NCI-H2196 treated with DMSO at 0.1 percent for 48 hours (cell line): ENCODE measurements around the gene RND2.
"Not testable (repeated sequence)": the region's sequence is repeated elsewhere in the genome, so short reads cannot be mapped to it uniquely, and the experiment has no call there.

Source experiments
- DNase-seq: peaks from one replicate; lab custom pipeline; 2025; ENCODE audit not compliant: unreplicated experiment; lab: John Stamatoyannopoulos, UW

Gene RND2, protein sequence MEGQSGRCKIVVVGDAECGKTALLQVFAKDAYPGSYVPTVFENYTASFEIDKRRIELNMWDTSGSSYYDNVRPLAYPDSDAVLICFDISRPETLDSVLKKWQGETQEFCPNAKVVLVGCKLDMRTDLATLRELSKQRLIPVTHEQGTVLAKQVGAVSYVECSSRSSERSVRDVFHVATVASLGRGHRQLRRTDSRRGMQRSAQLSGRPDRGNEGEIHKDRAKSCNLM

GRCh38 chr17:43024407-43025289, at the start of gene RND2:
Gene RND2, plus strand, starts transcription at chr17:43025231. Its CDS starts 117 bp downstream, at chr17:43025348.
- peak; percentile 70 for DNase-seq

DNA sequence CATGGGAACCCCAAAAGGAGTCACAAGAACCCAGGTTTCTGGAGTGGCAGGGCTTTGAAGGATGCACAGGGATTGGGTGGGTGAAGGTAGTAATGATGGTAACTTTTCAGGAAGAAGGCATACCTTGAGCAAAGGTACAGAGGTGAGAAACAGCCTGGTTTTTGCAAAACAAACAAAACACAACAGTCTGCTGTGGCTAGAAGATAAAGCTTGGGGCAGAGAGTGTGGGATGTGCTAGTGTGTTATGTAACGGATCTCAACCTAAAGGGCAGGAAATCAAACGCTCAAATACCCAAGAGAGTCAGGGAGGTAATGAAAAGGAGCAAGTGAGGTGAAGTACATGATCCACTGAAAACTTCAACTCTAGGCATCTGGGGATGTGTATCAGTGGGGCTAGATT, 49.8 kb upstream of the RND2 start:
- DNase-seq: no peak

- not testable (repeated sequence) for DNase-seq
Measured at GRCh38 chr17:42975701-42976100, 49.3 kb upstream of the RND2 start.

DNA sequence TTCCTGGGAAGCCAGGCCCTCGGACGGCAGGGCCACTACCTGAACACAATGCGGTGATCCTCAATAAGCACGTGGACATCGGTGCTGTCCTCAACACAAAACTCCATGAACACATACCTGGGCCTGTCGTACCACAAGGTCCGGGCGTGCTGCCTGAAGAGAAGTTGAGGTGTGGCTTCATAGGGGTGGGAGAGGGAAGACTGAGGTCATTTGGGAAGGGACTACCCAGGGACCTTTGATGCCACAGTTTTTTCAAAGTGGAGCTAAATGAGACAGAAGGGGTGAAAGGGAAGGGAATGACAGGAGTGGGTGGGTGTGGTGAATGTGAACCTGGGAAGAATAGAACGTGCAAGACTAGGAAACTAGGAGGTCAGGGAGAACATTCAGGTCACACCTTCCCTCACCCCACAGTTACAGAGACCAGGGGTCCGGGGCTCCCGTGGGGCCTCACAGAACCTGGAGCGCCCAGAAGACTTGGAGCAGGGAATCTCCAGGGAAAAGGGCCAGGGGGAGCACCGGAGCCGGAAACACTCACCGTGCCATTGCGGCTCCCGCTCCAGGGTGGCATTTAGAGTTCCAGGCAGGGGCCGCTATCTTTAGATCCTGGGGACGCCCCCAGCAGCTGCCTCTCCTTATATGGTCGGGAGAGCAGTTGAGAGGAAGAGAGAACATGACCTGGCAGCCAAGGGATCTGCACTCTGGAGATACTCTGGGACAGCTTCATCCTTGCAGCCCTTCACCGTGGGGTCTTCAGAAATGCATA, 45.3 kb upstream of the RND2 start, which contains the start of gene PTGES3L:
PTGES3L (minus strand) TSS at position 570 of the 763 bp plus-strand sequence; CDS start at position 543, 27 bp downstream.
- peak; percentile 4 for DNase-seq

DNA sequence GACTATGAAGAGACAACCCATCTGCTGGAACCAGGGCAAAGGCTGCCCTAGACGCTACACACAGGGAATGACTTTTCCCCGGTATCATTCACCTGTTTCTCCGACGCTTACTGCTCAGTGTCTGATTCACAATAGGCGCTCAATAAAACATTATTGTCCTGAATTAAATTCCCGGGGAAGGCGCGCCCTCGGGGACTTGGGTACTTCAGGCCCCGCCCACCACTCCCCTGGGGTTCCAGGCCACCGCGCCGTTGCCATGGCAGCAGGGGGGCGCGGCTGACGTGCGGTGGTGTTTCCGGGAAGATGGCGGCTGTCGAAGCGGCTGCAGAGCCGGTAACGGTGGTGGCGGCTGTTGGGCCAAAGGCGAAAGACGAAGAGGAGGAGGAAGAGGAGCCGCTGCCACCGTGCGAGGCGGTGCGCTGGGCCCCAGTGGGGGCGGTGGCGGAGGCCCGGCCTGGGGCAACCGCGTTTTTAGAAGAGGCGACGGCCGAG, 44.7 kb upstream of the RND2 start, which contains the start of gene RUNDC1:
RUNDC1 (plus strand) TSS at position 292 of the 492 bp plus-strand sequence; CDS start at position 304, 12 bp downstream.
- DNase-seq: peak; percentile 32

DNA sequence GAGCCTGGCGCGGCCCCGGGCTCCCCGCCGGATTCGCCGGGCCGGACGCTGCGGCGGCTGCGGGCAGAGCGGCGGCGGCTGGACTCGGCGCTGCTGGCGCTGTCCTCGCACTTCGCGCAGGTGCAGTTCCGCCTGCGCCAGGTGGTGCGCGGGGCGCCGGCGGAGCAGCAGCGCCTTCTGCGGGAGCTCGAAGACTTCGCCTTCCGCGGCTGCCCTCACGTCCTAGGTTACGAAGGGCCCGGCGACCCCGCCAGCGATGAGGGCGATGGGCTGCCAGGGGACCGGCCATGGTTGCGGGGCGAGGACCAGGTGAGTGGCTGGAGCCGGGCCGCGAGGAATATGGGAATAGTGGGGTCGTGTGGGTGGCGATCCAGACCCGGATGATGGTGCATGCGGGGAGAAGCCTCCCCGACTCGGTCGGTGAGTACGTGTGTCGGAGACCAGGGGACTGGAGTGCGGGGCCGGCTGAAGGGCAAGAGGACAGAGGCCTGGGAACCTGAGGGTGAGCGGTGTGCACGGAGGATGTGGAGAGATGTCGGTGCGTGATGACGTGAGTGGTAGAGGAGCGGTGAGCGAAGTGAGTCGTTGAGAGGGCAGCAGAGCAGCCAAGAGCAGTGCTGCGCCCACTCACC, 44.1 kb upstream of the RND2 start:
- no peak for DNase-seq

- DNase-seq: no peak
Measured at GRCh38 chr17:42982266-42982665, 42.8 kb upstream of the RND2 start.

GRCh38 chr17:42985225-42985624, 39.8 kb upstream of the RND2 start:
- no peak for DNase-seq

DNA sequence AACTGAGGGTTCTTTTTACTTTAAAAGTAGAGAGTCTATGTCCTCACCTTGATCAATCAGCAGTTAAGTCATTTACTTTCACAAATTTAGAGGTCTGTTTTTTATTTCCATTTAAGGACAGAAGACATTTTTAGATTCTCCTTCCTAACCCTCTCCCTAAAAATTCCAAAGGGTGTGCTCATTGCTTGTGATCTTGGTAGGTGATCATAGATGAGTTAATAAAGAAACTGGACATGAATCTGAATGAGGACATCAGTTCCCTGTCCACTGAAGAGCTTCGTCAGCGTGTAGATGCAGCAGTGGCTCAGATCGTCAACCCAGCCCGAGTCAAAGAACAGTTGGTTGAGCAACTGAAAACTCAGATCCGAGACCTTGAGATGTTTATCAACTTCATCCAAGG, 35.9 kb upstream of the RND2 start:
- DNase-seq: no peak

DNA sequence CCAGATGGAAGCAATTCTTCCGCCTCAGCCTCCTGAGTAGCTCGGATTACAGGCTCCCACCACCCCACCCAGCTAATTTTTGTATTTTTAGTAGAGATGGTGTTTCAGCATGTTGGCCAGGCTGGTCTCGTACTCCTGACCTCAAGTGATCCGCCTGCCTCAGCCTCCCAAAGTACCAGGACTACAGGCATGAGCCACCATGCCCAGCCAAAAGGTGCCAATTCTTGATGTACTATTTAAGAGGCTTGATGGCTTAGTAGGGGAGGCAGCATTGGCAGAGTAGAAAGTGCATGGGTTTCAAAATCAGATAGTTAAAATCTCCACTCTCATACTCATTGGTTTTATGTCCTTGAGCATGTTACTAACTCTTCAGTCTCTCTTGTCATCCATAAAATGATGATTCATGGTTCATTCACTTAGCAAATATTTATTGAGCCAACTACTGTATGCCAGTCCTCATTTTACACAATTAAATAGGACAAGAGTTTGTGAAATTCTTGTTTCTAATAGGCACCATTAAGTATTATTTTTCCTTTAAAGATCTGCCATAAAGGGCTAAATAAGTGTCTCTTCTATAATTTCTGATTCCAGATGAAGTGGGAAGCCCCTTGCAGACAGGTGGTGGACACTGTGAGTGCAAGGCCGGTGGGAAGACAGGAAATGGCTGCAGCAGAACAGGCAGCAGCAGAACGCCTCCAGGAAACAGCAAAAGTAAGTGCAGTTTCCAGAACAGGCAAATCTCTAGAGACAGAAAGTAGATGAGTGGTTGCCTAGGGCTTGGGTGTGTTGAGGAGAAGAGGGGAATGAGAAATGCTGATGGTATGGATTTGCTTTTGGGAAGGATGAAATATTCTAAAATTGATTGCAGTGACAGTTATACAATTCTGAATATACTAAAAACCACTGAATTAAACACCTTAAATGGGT, 35.0 kb upstream of the RND2 start:
- no peak for DNase-seq

- DNase-seq: no peak
Measured at GRCh38 chr17:42991471-42991870, 33.6 kb upstream of the RND2 start.

DNA sequence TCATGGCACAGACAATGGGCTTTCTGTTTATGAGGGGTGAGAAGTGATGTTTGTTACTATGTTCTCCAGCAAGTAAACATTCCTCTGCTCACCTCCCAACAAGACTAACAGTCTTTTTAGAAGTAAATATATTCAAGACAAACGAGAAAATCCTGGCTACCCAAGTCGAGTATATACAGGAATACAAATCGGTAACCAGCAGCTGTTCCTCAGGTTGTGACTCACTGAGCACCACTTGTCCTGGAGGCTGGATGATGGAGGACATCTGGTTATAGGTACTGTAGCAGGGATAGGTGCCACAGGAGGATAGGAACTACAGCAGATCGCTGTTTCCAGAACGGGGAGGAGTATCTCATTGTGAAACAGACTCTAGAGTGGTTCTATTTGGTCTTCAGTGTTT, 32.2 kb upstream of the RND2 start:
- no peak for DNase-seq

- not testable (repeated sequence) for DNase-seq
Measured at GRCh38 chr17:42993913-42994312, 31.1 kb upstream of the RND2 start.

- DNase-seq: no peak
Measured at GRCh38 chr17:42997390-42997983, 27.5 kb upstream of the RND2 start.

DNA sequence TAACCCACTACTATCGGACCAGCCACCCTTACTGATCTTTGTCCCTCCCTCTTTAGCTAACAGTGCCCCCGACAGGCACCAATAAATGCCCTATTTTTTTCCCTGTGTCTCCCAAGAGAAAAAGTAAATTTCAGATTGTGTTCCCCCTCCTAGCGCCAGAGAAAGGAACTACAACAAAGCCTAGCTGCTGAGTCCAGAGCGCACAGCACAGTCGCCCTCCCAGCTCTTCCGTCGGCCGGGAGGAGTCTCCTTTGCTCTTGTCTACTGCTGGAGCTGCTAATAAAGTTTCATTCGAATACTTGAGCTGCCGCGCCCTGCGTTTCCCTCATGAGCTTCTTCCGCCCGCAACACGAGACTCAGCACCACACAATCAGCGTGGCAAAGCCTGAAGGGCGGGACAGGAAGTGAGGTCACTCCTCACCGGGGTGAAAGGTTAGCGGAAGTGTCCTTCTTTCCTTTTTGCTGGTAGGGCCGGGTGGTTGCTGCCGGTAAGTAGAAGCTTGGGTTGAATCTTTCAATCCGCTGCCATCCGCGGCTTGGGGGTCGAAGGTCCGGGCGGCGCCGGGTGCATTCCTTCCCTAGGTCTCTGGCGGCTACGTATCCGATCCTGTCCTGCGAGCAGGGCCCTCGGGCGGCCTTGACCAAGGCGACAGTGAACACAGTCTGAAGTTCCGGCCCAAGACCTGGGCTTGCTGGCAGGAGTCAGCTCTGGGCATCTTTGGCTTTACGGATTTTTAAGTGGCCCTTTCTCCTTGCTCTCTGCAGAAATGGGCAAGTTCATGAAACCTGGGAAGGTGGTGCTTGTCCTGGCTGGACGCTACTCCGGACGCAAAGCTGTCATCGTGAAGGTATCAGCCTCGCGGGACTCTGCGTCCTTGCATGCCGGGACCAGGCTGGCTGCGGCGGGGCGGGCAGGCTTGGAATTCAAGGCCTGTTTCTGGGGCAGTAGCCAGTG, 26.8 kb upstream of the RND2 start, which contains the start of gene RPL27:
RPL27 (plus strand) TSS at position 436 of the 955 bp plus-strand sequence; CDS start at position 768, 332 bp downstream.
- DNase-seq: peak; percentile 87

DNA sequence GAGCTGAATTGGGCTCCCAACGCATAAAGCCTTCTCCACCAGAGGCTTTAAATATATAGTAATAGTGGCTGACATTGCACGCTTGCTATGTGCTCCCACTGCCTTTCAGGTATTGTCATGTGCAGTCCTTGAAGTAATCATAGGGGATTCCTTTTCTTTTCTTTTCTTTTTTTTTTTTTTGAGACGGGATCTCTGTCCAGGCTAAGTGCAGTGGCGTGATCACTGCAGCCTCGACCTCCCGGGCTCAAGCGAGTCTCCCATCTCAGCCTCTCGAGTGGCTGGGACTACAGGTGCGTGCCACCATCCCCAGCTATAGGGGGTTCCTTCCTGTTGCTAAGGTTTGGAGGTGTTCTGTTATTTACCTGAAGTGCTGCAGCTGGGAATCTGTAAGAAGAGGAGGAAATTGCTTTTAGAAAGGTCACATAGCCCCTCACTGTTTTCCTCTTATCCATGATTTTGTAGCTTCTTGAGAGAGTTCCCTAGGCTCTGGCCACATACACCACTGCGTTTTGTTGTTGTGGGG, 26.0 kb upstream of the RND2 start:
- DNase-seq: no peak

DNA sequence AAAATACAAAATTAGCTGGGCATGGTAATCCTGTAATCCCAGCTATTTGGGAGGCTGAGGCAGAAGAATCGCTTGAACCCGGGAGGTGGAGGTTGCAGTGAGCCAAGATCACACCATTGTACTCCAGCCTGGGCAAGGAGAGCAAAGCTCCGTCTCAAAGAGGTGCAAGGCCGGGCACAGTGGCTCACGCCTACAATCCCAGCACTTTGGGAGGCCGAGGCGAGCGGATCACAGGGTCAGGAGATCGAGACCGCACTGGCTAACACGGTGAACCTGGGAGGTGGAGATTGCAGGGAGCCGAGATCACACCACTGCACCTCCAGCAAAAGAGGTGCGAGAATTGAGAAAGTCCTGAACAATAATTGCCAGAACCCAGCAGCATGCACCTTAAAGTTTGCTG, 24.1 kb upstream of the RND2 start:
- not testable (repeated sequence) for DNase-seq
